GM23248 (cell line): ENCODE measurements around the gene RGL1. TPM values are rescaled to one million over a fixed set of nuclear protein-coding genes. Genes with fewer than 3 reads are reported as not detected.
A peak's percentile ranks its signal among the peaks of the same experiment; 100 is the strongest.

ENCODE experiments used
- DNase-seq: peaks from one replicate; pipeline ENCODE4 v3.0.0-alpha.2; 2015
- H2AFZ ChIP-seq: fragments of 200-600 bp; sonication (generic); 2 replicates; pipeline ENCODE4 v1.6.1; 2016; ENCODE audit warnings: antibody characterized with exemption
- H3F3A ChIP-seq: fragments of 200-600 bp; sonication (generic); 2 replicates; pipeline ENCODE4 v1.6.1; 2016; ENCODE audit warnings: mild to moderate bottlenecking, antibody characterized with exemption, mixed run types; ENCODE audit not compliant: insufficient read depth
- H3K27ac ChIP-seq: fragments of 200-600 bp; sonication (generic); 2 replicates; pipeline ENCODE4 v1.5.1; 2016; ENCODE audit warnings: mild to moderate bottlenecking
- H3K27me3 ChIP-seq: fragments of 200-600 bp; sonication (generic); replicated peaks from 2 replicates; pipeline ENCODE4 v1.6.1; 2016; ENCODE audit warnings: mild to moderate bottlenecking; ENCODE audit not compliant: insufficient read depth
- H3K36me3 ChIP-seq: fragments of 200-600 bp; sonication (generic); 2 replicates; pipeline ENCODE4 v1.6.1; 2016; ENCODE audit warnings: low read depth, mild to moderate bottlenecking
- H3K4me1 ChIP-seq: fragments of 200-600 bp; sonication (generic); 2 replicates; pipeline ENCODE4 v1.6.1; 2016; ENCODE audit warnings: mild to moderate bottlenecking; ENCODE audit not compliant: insufficient read depth
- H3K4me2 ChIP-seq: fragments of 200-600 bp; sonication (generic); one replicate; pipeline ENCODE4 v1.6.1; 2016; ENCODE audit warnings: mild to moderate bottlenecking; ENCODE audit not compliant: unreplicated experiment
- H3K4me3 ChIP-seq: fragments of 200-600 bp; sonication (generic); 2 replicates; pipeline ENCODE4 v1.5.1; 2016; ENCODE audit warnings: mild to moderate bottlenecking
- H3K79me2 ChIP-seq: fragments of 200-600 bp; sonication (generic); 2 replicates; pipeline ENCODE4 v1.6.1; 2016; ENCODE audit warnings: mild to moderate bottlenecking; ENCODE audit not compliant: insufficient read depth
- H3K9ac ChIP-seq: fragments of 200-600 bp; sonication (generic); 2 replicates; pipeline ENCODE4 v1.6.1; 2016; ENCODE audit warnings: mild to moderate bottlenecking
- H3K9me2 ChIP-seq: fragments of 200-600 bp; sonication (generic); 2 replicates; pipeline ENCODE4 v1.6.1; 2016; ENCODE audit warnings: mixed run types, mild to moderate bottlenecking, moderate library complexity; ENCODE audit not compliant: insufficient read depth
- H3K9me3 ChIP-seq: fragments of 200-600 bp; sonication (generic); one replicate; pipeline ENCODE4 v1.6.1; 2017; ENCODE audit warnings: low read depth
- H4K20me1 ChIP-seq: fragments of 200-600 bp; sonication (generic); 2 replicates; pipeline ENCODE4 v1.6.0; 2016; ENCODE audit not compliant: insufficient read depth
- EZH2 ChIP-seq: fragments of 200-600 bp; sonication (generic); IDR thresholded peaks from 2 replicates; pipeline ENCODE4 v1.6.1; 2018; ENCODE audit warnings: antibody characterized with exemption, mild to moderate bottlenecking; ENCODE audit not compliant: insufficient read depth, poor library complexity, severe bottlenecking
- EZH2phosphoT487 ChIP-seq: fragments of 200-600 bp; sonication (generic); IDR thresholded peaks from 2 replicates; pipeline ENCODE4 v1.6.1; 2018; ENCODE audit warnings: antibody characterized with exemption, moderate library complexity, mild to moderate bottlenecking, low read depth; ENCODE audit not compliant: insufficient read depth
- WGBS, 2 experiments: methylation state at CpG; one replicate each; pipeline ENCODE4 v1.1.6; 2015 to 2017; ENCODE audit warnings: low lambda C conversion rate in 2 of 2, low coverage in 1 of 2; ENCODE audit errors: missing lambda C conversion rate in 2 of 2; 5-methylcytosine and 5-hydroxymethylcytosine counted together
- in situ Hi-C: fragments of 300-500 bp; cut with MboI; formaldehyde crosslinking; loops from 2 replicates; pipeline ENCODE4 v1.15.0; 2020
- polyA plus RNA-seq: library from polyadenylated mRNA; unstranded; fragments of >200 nt; fragmentation: Nextera tagmentation; extraction: Ambion mirVana; gene quantifications from 2 replicates; pipeline ENCODE4 v1.2.1, GENCODE V29; 2016
- total RNA-seq: library from RNA; depleted of rRNA; stranded (reverse); fragments of >200 nt; shearing (Covaris generic); gene quantifications from 2 replicates; pipeline ENCODE4 v1.2.3, GENCODE V29; 2014

RGL1 gene
- total and polyA plus RNA-seq, 2 experiments from 2014 or later = 9.4 to 13.4 TPM

GRCh38 chr1:183932412-183932811, 127.5 kb downstream of the RGL1 start:
- H3K27me3 ChIP-seq = no peaks in the 10 kb centered on the region

GRCh38 chr1:183933528-183934179, 128.7 kb downstream of the RGL1 start:
- no peak overlapping the region for H3K9ac ChIP-seq
- DNase-seq = no peak
- no peaks in the 10 kb centered on the region for H4K20me1 ChIP-seq
- no peak overlapping the region for H3K4me2 ChIP-seq
- peaks cover 13% of the 10 kb centered on the region; the same call in 1 of the 2 replicates for H3F3A ChIP-seq
- H3K79me2 ChIP-seq = no peaks in the 10 kb centered on the region
- H2AFZ ChIP-seq = no peak overlapping the region
- peaks cover 10% of the 10 kb centered on the region; the same call in 1 of the 2 replicates for H3K4me1 ChIP-seq
- WGBS, 2 experiments = 67 to 69% methylated on average over 4 of the region's 4 CpGs
- no peaks in the 10 kb centered on the region for H3K36me3 ChIP-seq
- no peaks in the 10 kb centered on the region for H3K27me3 ChIP-seq
- no peak overlapping the region for H3K27ac ChIP-seq
- no peaks in the 10 kb centered on the region for H3K9me2 ChIP-seq
- no peak overlapping the region for H3K4me3 ChIP-seq
- in situ Hi-C loops = no loop called here
- no peaks in the 10 kb centered on the region for H3K9me3 ChIP-seq
- no peak for TF ChIP-seq EZH2
- no peak for TF ChIP-seq EZH2phosphoT487

More at GRCh38 chr1:183932412-183932811, 127.5 kb downstream of the RGL1 start:
- H3F3A ChIP-seq = peaks cover 13% of the 10 kb centered on the region; the same call in 1 of the 2 replicates
- no peaks in the 10 kb centered on the region for H3K9me3 ChIP-seq
- no peaks in the 10 kb centered on the region for H3K79me2 ChIP-seq
- H3K4me2 ChIP-seq = peak overlapping the region; percentile 81
- H3K4me3 ChIP-seq = peak overlapping the region; percentile 49
- H3K9me2 ChIP-seq = no peaks in the 10 kb centered on the region
- 1 to 4% methylated on average over 14 of the region's 15 CpGs for WGBS, 2 experiments
- H3K9ac ChIP-seq = peak overlapping the region; percentile 47; the same call in 1 of the 2 replicates
- H3K4me1 ChIP-seq = peaks cover 10% of the 10 kb centered on the region; the same call in 1 of the 2 replicates
- no peak overlapping the region for H3K27ac ChIP-seq
- DNase-seq = peak; percentile 93
- H4K20me1 ChIP-seq = no peaks in the 10 kb centered on the region
- no peak for TF ChIP-seq EZH2
- TF ChIP-seq EZH2phosphoT487 = no peak
- H2AFZ ChIP-seq = peak overlapping the region; percentile 70
- no peaks in the 10 kb centered on the region for H3K36me3 ChIP-seq
- in situ Hi-C loops = no loop called here

- Histone ChIP-seq H3F3A (peaks cover 13% of the 10 kb centered on the region; the same call in 1 of the 2 replicates), H3K9me2 (no peaks in the 10 kb centered on the region), H3K4me2 (no peak overlapping the region), H3K4me1 (peaks cover 10% of the 10 kb centered on the region; the same call in 1 of the 2 replicates), H3K79me2 (no peaks in the 10 kb centered on the region), H2AFZ (no peak overlapping the region), H3K4me3 (no peak overlapping the region), H4K20me1 (no peaks in the 10 kb centered on the region), H3K9me3 (no peaks in the 10 kb centered on the region), H3K36me3 (no peaks in the 10 kb centered on the region), H3K9ac (no peak overlapping the region), H3K27ac (no peak overlapping the region), H3K27me3 (no peaks in the 10 kb centered on the region)
- 62% methylated on average over 6 of the region's 6 CpGs for WGBS, 2 experiments
- no peak for DNase-seq
- TF ChIP-seq EZH2 = no peak
- no peak for TF ChIP-seq EZH2phosphoT487
- in situ Hi-C loops = no loop called here
These were observed 129.4 kb downstream of the RGL1 start for GRCh38 chr1:183934314-183934713.

- Histone ChIP-seq H3F3A (peaks cover 13% of the 10 kb centered on the region; the same call in 1 of the 2 replicates), H3K9me2 (no peaks in the 10 kb centered on the region), H3K9me3 (no peaks in the 10 kb centered on the region), H3K4me2 (no peak overlapping the region), H3K27ac (no peak overlapping the region), H2AFZ (no peak overlapping the region), H3K36me3 (no peaks in the 10 kb centered on the region), H4K20me1 (no peaks in the 10 kb centered on the region), H3K9ac (no peak overlapping the region), H3K4me3 (no peak overlapping the region), H3K4me1 (peaks cover 10% of the 10 kb centered on the region; the same call in 1 of the 2 replicates), H3K79me2 (no peaks in the 10 kb centered on the region), H3K27me3 (no peaks in the 10 kb centered on the region)
- TF ChIP-seq EZH2phosphoT487 (no peak), EZH2 (no peak)
- no peak for DNase-seq
- in situ Hi-C loops = no loop called here
- 93% methylated on average over 7 of the region's 7 CpGs for WGBS, 2 experiments
These were observed 131.1 kb downstream of the RGL1 start for GRCh38 chr1:183936009-183936408.
